OCI-LY7 (cell line): Measurements from ENCODE around the gene SLC25A29. TPM values are rescaled to one million over a fixed set of nuclear protein-coding genes. Genes with fewer than 3 reads are reported as not detected.

Source experiments
- BruUV-seq: library from RNA; stranded (reverse); fragments of 400-500 nt; replicated peaks from 2 replicates; lab custom pipeline; 2021; lab: Mats Ljungman, UMichigan
- CTCF ChIA-PET: fragments of 300-600 bp; sonication (Branson Sonifier 250); formaldehyde crosslinking; loops from one replicate; lab custom pipeline; 2022; ENCODE audit warnings: antibody characterized with exemption; ENCODE audit not compliant: unreplicated experiment; lab: Charles Lee
- POLR2A ChIA-PET: fragments of 300-600 bp; sonication (Branson Sonifier 250); formaldehyde crosslinking; loops from one replicate; lab custom pipeline; 2022; ENCODE audit warnings: antibody characterized with exemption; lab: Charles Lee
- DNase-seq: peaks from one replicate; pipeline ENCODE4 v3.0.0-alpha.2; 2015; ENCODE audit warnings: low spot score
- H2AFZ ChIP-seq: fragments of 200-600 bp; sonication (generic), shearing (Covaris generic); 2 replicates; pipeline ENCODE4 v1.6.1; 2014; ENCODE audit warnings: mild to moderate bottlenecking, antibody characterized with exemption, low read length, moderate library complexity
- H3K27ac ChIP-seq: fragments of 200-600 bp; sonication (generic); 2 replicates; pipeline ENCODE4 v1.5.1; 2014; ENCODE audit warnings: mixed run types, low read depth, mild to moderate bottlenecking, moderate library complexity, low read length, inconsistent platforms; ENCODE audit not compliant: poor library complexity, severe bottlenecking
- H3K36me3 ChIP-seq: fragments of 200-600 bp; sonication (generic); 2 replicates; pipeline ENCODE4 v1.6.1; 2014; ENCODE audit warnings: mild to moderate bottlenecking, antibody characterized with exemption, low read length, moderate library complexity, mixed read lengths; ENCODE audit not compliant: insufficient read depth
- H3K4me1 ChIP-seq: fragments of 200-600 bp; sonication (generic); 2 replicates; pipeline ENCODE4 v1.5.1; 2014; ENCODE audit warnings: mild to moderate bottlenecking, low read length; ENCODE audit not compliant: insufficient read depth, poor library complexity, severe bottlenecking
- H3K4me2 ChIP-seq: fragments of 200-600 bp; sonication (generic); 2 replicates; pipeline ENCODE4 v1.6.1; 2014; ENCODE audit warnings: mild to moderate bottlenecking, low read length
- H3K4me3 ChIP-seq: fragments of 200-600 bp; sonication (generic); 2 replicates; pipeline ENCODE4 v1.5.1; 2014; ENCODE audit warnings: mild to moderate bottlenecking, low read depth, low read length; ENCODE audit not compliant: poor library complexity, severe bottlenecking
- H3K79me2 ChIP-seq: fragments of 200-600 bp; sonication (generic); 2 replicates; pipeline ENCODE4 v1.6.1; 2016; ENCODE audit warnings: low read depth, mild to moderate bottlenecking, low read length, moderate library complexity, mixed read lengths; ENCODE audit not compliant: insufficient read depth
- H3K9me2 ChIP-seq: fragments of 200-600 bp; sonication (generic); 2 replicates; pipeline ENCODE4 v1.6.1; 2016; ENCODE audit warnings: mild to moderate bottlenecking, low read length, mixed read lengths; ENCODE audit not compliant: insufficient read depth
- H3K9me3 ChIP-seq: fragments of 200-600 bp; sonication (generic); 2 replicates; pipeline ENCODE4 v1.6.1; 2014; ENCODE audit warnings: mild to moderate bottlenecking, mixed run types, low read length, mixed read lengths
- H4K20me1 ChIP-seq: fragments of 200-600 bp; sonication (generic); 2 replicates; pipeline ENCODE4 v1.6.1; 2014; ENCODE audit warnings: mild to moderate bottlenecking, antibody characterized with exemption, low read length, moderate library complexity, mixed read lengths; ENCODE audit not compliant: insufficient read depth
- CTCF ChIP-seq: fragments of 200-600 bp; sonication (generic); conservative IDR thresholded peaks from 2 replicates; pipeline ENCODE4 v1.5.1; 2014; ENCODE audit warnings: mild to moderate bottlenecking, antibody characterized with exemption, low read length, moderate library complexity, mixed read lengths
- EZH2phosphoT487 ChIP-seq: fragments of 200-600 bp; sonication (generic); IDR thresholded peaks from 2 replicates; pipeline ENCODE4 v1.6.1; 2018; ENCODE audit warnings: low read depth, borderline replicate concordance, mild to moderate bottlenecking, mixed run types, antibody characterized with exemption, low read length, moderate library complexity, mixed read lengths
- intact Hi-C: fragments of 100-400 bp; cut with micrococcal nuclease; formaldehyde crosslinking; loops from one replicate; pipeline ENCODE4 v1.10.0; 2022; ENCODE audit not compliant: unreplicated experiment
- total RNA-seq, 2 experiments: library from RNA; depleted of rRNA in 1 of 2; stranded (reverse); fragments of >200 nt in 1 of 2; shearing (Covaris generic) in 1 of 2; gene quantifications; 2 replicates each; pipeline ENCODE4 v1.2.3, GENCODE V29; 2014 to 2022

SLC25A29 gene
- total RNA-seq, 2 experiments from 2014 or later = 14.6 to 34.8 TPM

DNA sequence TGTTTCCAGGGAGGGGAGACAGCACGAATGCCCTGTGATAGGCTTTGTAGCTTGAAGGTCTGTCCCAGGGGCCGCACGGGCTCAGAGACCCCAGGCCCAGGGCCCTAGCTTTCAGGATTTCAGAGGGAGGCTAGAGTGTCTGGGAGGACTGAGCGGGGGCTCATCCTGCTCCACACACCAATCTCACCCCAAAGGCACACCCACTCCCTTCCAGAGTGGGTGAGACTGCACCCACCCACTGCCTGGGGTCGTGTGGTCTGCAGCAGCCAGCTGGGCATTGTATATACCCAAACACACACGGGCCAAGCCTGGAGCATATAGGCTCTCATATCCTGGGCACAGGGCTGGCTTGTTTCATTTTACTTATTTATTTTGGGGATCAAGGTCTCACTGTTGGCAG lies 11.1 kb upstream of the SLC25A29 start:
- Histone ChIP-seq H3K36me3 (no peaks in the 10 kb centered on the region), H4K20me1 (no peaks in the 10 kb centered on the region), H3K4me2 (peak overlapping the region; percentile 47; the same call in 1 of the 2 replicates), H3K9me3 (no peaks in the 10 kb centered on the region), H2AFZ (peak overlapping the region; percentile 81; the same call in 1 of the 2 replicates), H3K9me2 (no peaks in the 10 kb centered on the region), H3K27ac (no peak overlapping the region), H3K79me2 (no peaks in the 10 kb centered on the region), H3K4me1 (peaks cover 12% of the 10 kb centered on the region), H3K4me3 (no peak overlapping the region)
- intact Hi-C loops = no loop called here
- ChIA-PET POLR2A (no interaction called here), CTCF (no interaction called here)
- no TSS peak for BruUV-seq
- no peak for DNase-seq
- TF ChIP-seq EZH2phosphoT487 = no peak
- TF ChIP-seq CTCF = no peak

- Histone ChIP-seq H4K20me1 (no peaks in the 10 kb centered on the region), H3K4me1 (peaks cover 19% of the 10 kb centered on the region), H3K36me3 (no peaks in the 10 kb centered on the region), H3K79me2 (no peaks in the 10 kb centered on the region), H3K4me2 (no peak overlapping the region), H2AFZ (no peak overlapping the region), H3K9me3 (no peaks in the 10 kb centered on the region), H3K4me3 (no peak overlapping the region), H3K27ac (no peak overlapping the region), H3K9me2 (no peaks in the 10 kb centered on the region)
- DNase-seq = no peak
- no TSS peak for BruUV-seq
- TF ChIP-seq EZH2phosphoT487 = no peak
- ChIA-PET CTCF (no interaction called here), POLR2A (no interaction called here)
- intact Hi-C loops = no loop called here
Measured at GRCh38 chr14:100314724-100315123, 8.5 kb upstream of the SLC25A29 start.

- Histone ChIP-seq H4K20me1 (no peaks in the 10 kb centered on the region), H3K79me2 (no peaks in the 10 kb centered on the region), H3K4me1 (peaks cover 19% of the 10 kb centered on the region), H3K4me3 (no peak overlapping the region), H3K27ac (no peak overlapping the region), H3K9me2 (no peaks in the 10 kb centered on the region), H2AFZ (no peak overlapping the region), H3K4me2 (no peak overlapping the region), H3K9me3 (no peaks in the 10 kb centered on the region), H3K36me3 (no peaks in the 10 kb centered on the region)
- no TSS peak for BruUV-seq
- TF ChIP-seq EZH2phosphoT487 (no peak), CTCF (no peak)
- intact Hi-C loops = no loop called here
- ChIA-PET CTCF (no interaction called here), POLR2A (interaction anchor here (0.5 to 0.6 kb wide), 2 partner anchors 41 to 289 kb away, joined by 3 read pairs; no protein-coding TSS in a partner anchor)
- no peak for DNase-seq
Measured at GRCh38 chr14:100313464-100314230, 7.4 kb upstream of the SLC25A29 start.
